Measurements from ENCODE around the gene NAV2.
A peak's percentile ranks its signal among the peaks of the same experiment; 100 is the strongest.

NAV2 gene

GRCh38 chr11:19962053-19962800 lies 249.6 kb downstream of the NAV2 start:
- no peak for DNase-seq

GRCh38 chr11:19962801-19963175 lies 250.2 kb downstream of the NAV2 start:
- no peak for DNase-seq

- DNase-seq: peak; percentile 13
Observed at GRCh38 chr11:19963697-19964387, 251.2 kb downstream of the NAV2 start.

GRCh38 chr11:19966441-19966840 lies 253.8 kb downstream of the NAV2 start:
- no peak for DNase-seq

- no peak for DNase-seq
Observed at GRCh38 chr11:19966927-19967326, 254.3 kb downstream of the NAV2 start.

- no peak for DNase-seq
Observed at GRCh38 chr11:19967787-19968186, 255.2 kb downstream of the NAV2 start.

- DNase-seq: no peak
Observed at GRCh38 chr11:19968860-19969259, 256.2 kb downstream of the NAV2 start.

- peak; percentile 6 for DNase-seq
Observed at GRCh38 chr11:19970944-19971343, 258.3 kb downstream of the NAV2 start.

GRCh38 chr11:19972091-19972490 lies 259.5 kb downstream of the NAV2 start:
- no peak for DNase-seq

- DNase-seq: no peak
Observed at GRCh38 chr11:19972651-19973050, 260.0 kb downstream of the NAV2 start.

GRCh38 chr11:19973136-19973635 lies 260.5 kb downstream of the NAV2 start:
- no peak for DNase-seq

- DNase-seq: no peak
Observed at GRCh38 chr11:19974886-19975285, 262.2 kb downstream of the NAV2 start.

GRCh38 chr11:19975414-19975990 lies 262.9 kb downstream of the NAV2 start:
- DNase-seq: no peak

GRCh38 chr11:19976281-19976941 lies 263.8 kb downstream of the NAV2 start:
- DNase-seq: no peak

- DNase-seq: no peak
Observed at GRCh38 chr11:19977941-19978340, 265.3 kb downstream of the NAV2 start.

- DNase-seq: no peak
Observed at GRCh38 chr11:19978668-19979518, 266.3 kb downstream of the NAV2 start.

GRCh38 chr11:19979519-19979845 lies 266.8 kb downstream of the NAV2 start:
- DNase-seq: no peak

GRCh38 chr11:19980388-19980787 lies 267.8 kb downstream of the NAV2 start:
- DNase-seq: no peak

- no peak for DNase-seq
Observed at GRCh38 chr11:19980957-19981669, 268.5 kb downstream of the NAV2 start.

GRCh38 chr11:19982774-19983495 lies 270.3 kb downstream of the NAV2 start:
- no peak for DNase-seq

- DNase-seq: no peak
Observed at GRCh38 chr11:19984048-19984742, 271.6 kb downstream of the NAV2 start.

Data from activated gamma-delta T cell treated with Interleukin-2 at 50 U/mL for 16 hours (primary cell).